DOHH2 (cell line): ENCODE data around the gene HDDC3.

Experiments used
- CTCF ChIP-seq: fragments of 200-600 bp; sonication (generic); IDR thresholded peaks from one replicate; pipeline ENCODE4 v1.5.1; 2014; ENCODE audit warnings: antibody characterized with exemption, mild to moderate bottlenecking, low read depth, low read length; ENCODE audit not compliant: poor library complexity, severe bottlenecking
- EZH2phosphoT487 ChIP-seq: fragments of 200-600 bp; sonication (generic); IDR thresholded peaks from 2 replicates; pipeline ENCODE4 v1.6.1; 2017; ENCODE audit warnings: borderline replicate concordance, mild to moderate bottlenecking, antibody characterized with exemption, low read length, moderate library complexity, mixed read lengths

- TF ChIP-seq CTCF (no peak), EZH2phosphoT487 (no peak)
Measured at GRCh38 chr15:90982135-90982534, 49.8 kb upstream of the HDDC3 start.
